GM23338 (cell line): Measurements from ENCODE around the gene CHMP6. TPM values are rescaled to one million over a fixed set of nuclear protein-coding genes. Genes with fewer than 3 reads are reported as not detected.

Experiments used
- ATAC-seq: fragments of 200-7000 bp; cut with Tn5 transposase; 3 replicates; pipeline ENCODE4 v1.9.1; 2020
- DNase-seq: peaks from one replicate; pipeline ENCODE4 v3.0.0-alpha.2; 2015; ENCODE audit warnings: low spot score
- H2AFZ ChIP-seq: fragments of 200-600 bp; sonication (generic); 2 replicates; pipeline ENCODE4 v1.8.0; 2016; ENCODE audit warnings: antibody characterized with exemption, mild to moderate bottlenecking, moderate library complexity
- H3F3A ChIP-seq: fragments of 200-600 bp; sonication (generic); replicated peaks from 2 replicates; pipeline ENCODE4 v1.8.0; 2017; ENCODE audit warnings: antibody characterized with exemption, mixed run types, low read depth
- H3K27ac ChIP-seq: fragments of 200-600 bp; sonication (generic); 2 replicates; pipeline ENCODE4 v1.6.1; 2016; ENCODE audit warnings: low read depth
- H3K27me3 ChIP-seq: fragments of 200-600 bp; sonication (generic); 2 replicates; pipeline ENCODE4 v1.8.0; 2016; ENCODE audit warnings: mild to moderate bottlenecking, mixed run types, moderate library complexity; ENCODE audit not compliant: insufficient read depth
- H3K36me3 ChIP-seq: fragments of 200-600 bp; sonication (generic); 2 replicates; pipeline ENCODE4 v1.8.0; 2016; ENCODE audit warnings: mild to moderate bottlenecking; ENCODE audit not compliant: insufficient read depth
- H3K4me1 ChIP-seq: fragments of 200-600 bp; sonication (generic); 2 replicates; pipeline ENCODE4 v1.8.0; 2016; ENCODE audit warnings: mild to moderate bottlenecking, moderate library complexity; ENCODE audit not compliant: insufficient read depth
- H3K4me2 ChIP-seq: fragments of 200-600 bp; sonication (generic); 2 replicates; pipeline ENCODE4 v1.7.1; 2017; ENCODE audit warnings: mixed run types
- H3K4me3 ChIP-seq: fragments of 200-600 bp; sonication (generic); 2 replicates; pipeline ENCODE4 v1.6.1; 2016; ENCODE audit warnings: mixed run types
- H3K79me2 ChIP-seq: fragments of 200-600 bp; sonication (generic); replicated peaks from 2 replicates; pipeline ENCODE4 v1.8.0; 2017; ENCODE audit warnings: mild to moderate bottlenecking; ENCODE audit not compliant: insufficient read depth
- H3K9me2 ChIP-seq: fragments of 200-600 bp; sonication (generic); 2 replicates; pipeline ENCODE4 v1.8.0; 2017; ENCODE audit not compliant: insufficient read depth
- H4K20me1 ChIP-seq: fragments of 200-600 bp; sonication (generic); replicated peaks from 2 replicates; pipeline ENCODE4 v1.8.0; 2017; ENCODE audit warnings: mild to moderate bottlenecking; ENCODE audit not compliant: insufficient read depth
- H3K27ac Mint-ChIP-seq: 2 replicates; pipeline ENCODE4 v1.8.0; 2020; ENCODE audit warnings: inconsistent platforms, mild to moderate bottlenecking, moderate library complexity, mixed read lengths
- H3K27me3 Mint-ChIP-seq: 3 replicates; pipeline ENCODE4 v1.8.0; 2022; ENCODE audit warnings: low read depth, mild to moderate bottlenecking, moderate library complexity, mixed read lengths, inconsistent platforms; ENCODE audit not compliant: insufficient read depth, poor library complexity
- H3K36me3 Mint-ChIP-seq: 3 replicates; pipeline ENCODE4 v1.8.0; 2021; ENCODE audit warnings: low read depth, mild to moderate bottlenecking, inconsistent platforms, moderate library complexity, mixed read lengths
- H3K4me1 Mint-ChIP-seq: 3 replicates; pipeline ENCODE4 v1.8.0; 2020; ENCODE audit warnings: mild to moderate bottlenecking, inconsistent platforms, mixed read lengths
- H3K4me3 Mint-ChIP-seq: 3 replicates; pipeline ENCODE4 v1.8.0; 2021; ENCODE audit warnings: moderate library complexity, mild to moderate bottlenecking, inconsistent platforms, mixed read lengths
- H3K9me3 Mint-ChIP-seq: 3 replicates; pipeline ENCODE4 v1.8.0; 2020; ENCODE audit warnings: moderate library complexity, mild to moderate bottlenecking, inconsistent platforms, mixed read lengths
- CREB1 ChIP-seq: fragments of 250-450 bp; sonication (Bioruptor Pico); IDR thresholded peaks from 2 replicates; pipeline ENCODE4 v1.5.0; 2020; ENCODE audit warnings: low read depth, mild to moderate bottlenecking, moderate library complexity
- ETS1 ChIP-seq: IDR thresholded peaks from 2 replicates; pipeline ENCODE4 v1.6.1; 2016; ENCODE audit warnings: antibody characterized with exemption
- EZH2 ChIP-seq: fragments of 200-600 bp; sonication (generic); IDR thresholded peaks from one replicate; pipeline ENCODE4 v1.8.0; 2017; ENCODE audit warnings: antibody characterized with exemption, mild to moderate bottlenecking, low read depth; ENCODE audit not compliant: unreplicated experiment
- EZH2phosphoT487 ChIP-seq: fragments of 200-600 bp; sonication (generic); IDR thresholded peaks from one replicate; pipeline ENCODE4 v1.8.1; 2018; ENCODE audit warnings: antibody characterized with exemption; ENCODE audit not compliant: unreplicated experiment
- JUNB ChIP-seq: IDR thresholded peaks from one replicate; pipeline ENCODE4 v1.6.1; 2016; ENCODE audit warnings: antibody characterized with exemption; ENCODE audit not compliant: unreplicated experiment
- NANOG ChIP-seq: IDR thresholded peaks from 2 replicates; pipeline ENCODE4 v1.6.1; 2016; ENCODE audit warnings: antibody characterized with exemption, borderline replicate concordance
- POLR2AphosphoS5 ChIP-seq: IDR thresholded peaks from 2 replicates; pipeline ENCODE4 v1.6.1; 2016; ENCODE audit warnings: antibody characterized with exemption, low read depth
- REST ChIP-seq: IDR thresholded peaks from one replicate; pipeline ENCODE4 v1.6.1; 2018; ENCODE audit warnings: antibody characterized with exemption; ENCODE audit not compliant: unreplicated experiment
- STAT1 ChIP-seq: IDR thresholded peaks from one replicate; pipeline ENCODE4 v1.6.1; 2016; ENCODE audit warnings: antibody characterized with exemption; ENCODE audit not compliant: unreplicated experiment
- ZNF114 ChIP-seq: fragments of 250-450 bp; sonication (Bioruptor Pico); IDR thresholded peaks from 2 replicates; pipeline ENCODE4 v1.5.0; 2020; ENCODE audit warnings: mild to moderate bottlenecking, moderate library complexity
- ZNF331 ChIP-seq: fragments of 250-450 bp; sonication (Bioruptor Pico); IDR thresholded peaks from 2 replicates; pipeline ENCODE4 v1.5.0; 2020; ENCODE audit warnings: low read depth, mild to moderate bottlenecking, moderate library complexity
- polyA plus RNA-seq: library from polyadenylated mRNA; unstranded; fragments of >200 nt; fragmentation: Nextera tagmentation; extraction: Ambion mirVana; gene quantifications from 2 replicates; pipeline ENCODE4 v1.2.1, GENCODE V29; 2016
- total RNA-seq: library from RNA; depleted of rRNA; stranded (reverse); fragments of >200 nt; shearing (Covaris generic); gene quantifications from 2 replicates; pipeline ENCODE4 v1.2.3, GENCODE V29; 2014
- TF ChIP-seq, protein P1 (sequence below), 2 experiments: fragments of 200-600 bp in 1 of 2; sonication (generic) in 1 of 2; conservative IDR thresholded peaks; 2 replicates each; pipeline versions ENCODE4 v1.5.1 to v1.6.1; 2016 to 2017; ENCODE audit warnings: antibody characterized with exemption in 2 of 2, low read depth in 2 of 2, mild to moderate bottlenecking in 2 of 2, moderate library complexity in 1 of 2
- TF ChIP-seq, protein P2 (sequence below): fragments of 250-450 bp; sonication (Bioruptor Pico); IDR thresholded peaks from 2 replicates; pipeline ENCODE4 v1.5.0; 2020; ENCODE audit warnings: mild to moderate bottlenecking, moderate library complexity

The CHMP6 gene
- total and polyA plus RNA-seq, 2 experiments from 2014 or later, result 12.3 to 14.0 TPM

GRCh38 chr17:81037798-81038733, 46.4 kb downstream of the CHMP6 start:
- Mint-ChIP-seq H3K4me3 (no peak overlapping the region), H3K27ac (no peak overlapping the region)
- H3K79me2 ChIP-seq, result peaks cover 69% of the 10 kb centered on the region

More at GRCh38 chr17:81037798-81038733, 46.4 kb downstream of the CHMP6 start:
- H4K20me1 ChIP-seq, result peaks cover 12% of the 10 kb centered on the region
- no peak overlapping the region for H3K4me2 ChIP-seq
- H3K27ac ChIP-seq, result no peak overlapping the region
- Mint-ChIP-seq H3K27me3 (peaks cover 24% of the 10 kb centered on the region), H3K36me3 (no peaks in the 10 kb centered on the region; the same call in 2 of the 3 replicates), H3K4me1 (peaks cover 40% of the 10 kb centered on the region), H3K9me3 (no peaks in the 10 kb centered on the region)
- H3K4me3 ChIP-seq, result no peak overlapping the region
- no peaks in the 10 kb centered on the region for H3K36me3 ChIP-seq
- ATAC-seq (peak; percentile 9), DNase-seq (peak; percentile 57)
- H2AFZ ChIP-seq, result no peak overlapping the region
- peaks cover 7% of the 10 kb centered on the region; the same call in 1 of the 2 replicates for H3K27me3 ChIP-seq
- peaks cover 4% of the 10 kb centered on the region; the same call in 1 of the 2 replicates for H3F3A ChIP-seq
- TF ChIP-seq ZNF331 (no peak), EZH2 (no peak), ETS1 (no peak), REST (no peak), NANOG (no peak), EZH2phosphoT487 (no peak), ZNF114 (CRISPR knock-in tag) (no peak), POLR2AphosphoS5 (no peak), CREB1 (CRISPR knock-in tag) (no peak), STAT1 (no peak), JUNB (no peak)
- TF ChIP-seq, protein P1, sequence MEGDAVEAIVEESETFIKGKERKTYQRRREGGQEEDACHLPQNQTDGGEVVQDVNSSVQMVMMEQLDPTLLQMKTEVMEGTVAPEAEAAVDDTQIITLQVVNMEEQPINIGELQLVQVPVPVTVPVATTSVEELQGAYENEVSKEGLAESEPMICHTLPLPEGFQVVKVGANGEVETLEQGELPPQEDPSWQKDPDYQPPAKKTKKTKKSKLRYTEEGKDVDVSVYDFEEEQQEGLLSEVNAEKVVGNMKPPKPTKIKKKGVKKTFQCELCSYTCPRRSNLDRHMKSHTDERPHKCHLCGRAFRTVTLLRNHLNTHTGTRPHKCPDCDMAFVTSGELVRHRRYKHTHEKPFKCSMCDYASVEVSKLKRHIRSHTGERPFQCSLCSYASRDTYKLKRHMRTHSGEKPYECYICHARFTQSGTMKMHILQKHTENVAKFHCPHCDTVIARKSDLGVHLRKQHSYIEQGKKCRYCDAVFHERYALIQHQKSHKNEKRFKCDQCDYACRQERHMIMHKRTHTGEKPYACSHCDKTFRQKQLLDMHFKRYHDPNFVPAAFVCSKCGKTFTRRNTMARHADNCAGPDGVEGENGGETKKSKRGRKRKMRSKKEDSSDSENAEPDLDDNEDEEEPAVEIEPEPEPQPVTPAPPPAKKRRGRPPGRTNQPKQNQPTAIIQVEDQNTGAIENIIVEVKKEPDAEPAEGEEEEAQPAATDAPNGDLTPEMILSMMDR (conservative IDR thresholded peaks at IDR 0.05; ENCODE audit: low read depth in 2 of 2), result no peak
- TF ChIP-seq, protein P2, sequence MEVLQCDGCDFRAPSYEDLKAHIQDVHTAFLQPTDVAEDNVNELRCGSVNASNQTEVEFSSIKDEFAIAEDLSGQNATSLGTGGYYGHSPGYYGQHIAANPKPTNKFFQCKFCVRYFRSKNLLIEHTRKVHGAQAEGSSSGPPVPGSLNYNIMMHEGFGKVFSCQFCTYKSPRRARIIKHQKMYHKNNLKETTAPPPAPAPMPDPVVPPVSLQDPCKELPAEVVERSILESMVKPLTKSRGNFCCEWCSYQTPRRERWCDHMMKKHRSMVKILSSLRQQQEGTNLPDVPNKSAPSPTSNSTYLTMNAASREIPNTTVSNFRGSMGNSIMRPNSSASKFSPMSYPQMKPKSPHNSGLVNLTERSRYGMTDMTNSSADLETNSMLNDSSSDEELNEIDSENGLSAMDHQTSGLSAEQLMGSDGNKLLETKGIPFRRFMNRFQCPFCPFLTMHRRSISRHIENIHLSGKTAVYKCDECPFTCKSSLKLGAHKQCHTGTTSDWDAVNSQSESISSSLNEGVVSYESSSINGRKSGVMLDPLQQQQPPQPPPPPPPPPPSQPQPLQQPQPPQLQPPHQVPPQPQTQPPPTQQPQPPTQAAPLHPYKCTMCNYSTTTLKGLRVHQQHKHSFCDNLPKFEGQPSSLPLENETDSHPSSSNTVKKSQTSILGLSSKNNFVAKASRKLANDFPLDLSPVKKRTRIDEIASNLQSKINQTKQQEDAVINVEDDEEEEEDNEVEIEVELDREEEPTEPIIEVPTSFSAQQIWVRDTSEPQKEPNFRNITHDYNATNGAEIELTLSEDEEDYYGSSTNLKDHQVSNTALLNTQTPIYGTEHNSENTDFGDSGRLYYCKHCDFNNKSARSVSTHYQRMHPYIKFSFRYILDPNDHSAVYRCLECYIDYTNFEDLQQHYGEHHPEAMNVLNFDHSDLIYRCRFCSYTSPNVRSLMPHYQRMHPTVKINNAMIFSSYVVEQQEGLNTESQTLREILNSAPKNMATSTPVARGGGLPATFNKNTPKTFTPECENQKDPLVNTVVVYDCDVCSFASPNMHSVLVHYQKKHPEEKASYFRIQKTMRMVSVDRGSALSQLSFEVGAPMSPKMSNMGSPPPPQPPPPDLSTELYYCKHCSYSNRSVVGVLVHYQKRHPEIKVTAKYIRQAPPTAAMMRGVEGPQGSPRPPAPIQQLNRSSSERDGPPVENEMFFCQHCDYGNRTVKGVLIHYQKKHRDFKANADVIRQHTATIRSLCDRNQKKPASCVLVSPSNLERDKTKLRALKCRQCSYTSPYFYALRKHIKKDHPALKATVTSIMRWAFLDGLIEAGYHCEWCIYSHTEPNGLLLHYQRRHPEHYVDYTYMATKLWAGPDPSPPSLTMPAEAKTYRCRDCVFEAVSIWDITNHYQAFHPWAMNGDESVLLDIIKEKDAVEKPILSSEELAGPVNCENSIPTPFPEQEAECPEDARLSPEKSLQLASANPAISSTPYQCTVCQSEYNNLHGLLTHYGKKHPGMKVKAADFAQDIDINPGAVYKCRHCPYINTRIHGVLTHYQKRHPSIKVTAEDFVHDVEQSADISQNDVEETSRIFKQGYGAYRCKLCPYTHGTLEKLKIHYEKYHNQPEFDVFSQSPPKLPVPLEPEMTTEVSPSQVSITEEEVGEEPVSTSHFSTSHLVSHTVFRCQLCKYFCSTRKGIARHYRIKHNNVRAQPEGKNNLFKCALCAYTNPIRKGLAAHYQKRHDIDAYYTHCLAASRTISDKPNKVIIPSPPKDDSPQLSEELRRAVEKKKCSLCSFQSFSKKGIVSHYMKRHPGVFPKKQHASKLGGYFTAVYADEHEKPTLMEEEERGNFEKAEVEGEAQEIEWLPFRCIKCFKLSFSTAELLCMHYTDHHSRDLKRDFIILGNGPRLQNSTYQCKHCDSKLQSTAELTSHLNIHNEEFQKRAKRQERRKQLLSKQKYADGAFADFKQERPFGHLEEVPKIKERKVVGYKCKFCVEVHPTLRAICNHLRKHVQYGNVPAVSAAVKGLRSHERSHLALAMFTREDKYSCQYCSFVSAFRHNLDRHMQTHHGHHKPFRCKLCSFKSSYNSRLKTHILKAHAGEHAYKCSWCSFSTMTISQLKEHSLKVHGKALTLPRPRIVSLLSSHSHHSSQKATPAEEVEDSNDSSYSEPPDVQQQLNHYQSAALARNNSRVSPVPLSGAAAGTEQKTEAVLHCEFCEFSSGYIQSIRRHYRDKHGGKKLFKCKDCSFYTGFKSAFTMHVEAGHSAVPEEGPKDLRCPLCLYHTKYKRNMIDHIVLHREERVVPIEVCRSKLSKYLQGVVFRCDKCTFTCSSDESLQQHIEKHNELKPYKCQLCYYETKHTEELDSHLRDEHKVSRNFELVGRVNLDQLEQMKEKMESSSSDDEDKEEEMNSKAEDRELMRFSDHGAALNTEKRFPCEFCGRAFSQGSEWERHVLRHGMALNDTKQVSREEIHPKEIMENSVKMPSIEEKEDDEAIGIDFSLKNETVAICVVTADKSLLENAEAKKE (CRISPR knock-in tag), result no peak
- peaks cover 17% of the 10 kb centered on the region; the same call in 1 of the 2 replicates for H3K4me1 ChIP-seq
- H3K9me2 ChIP-seq, result no peaks in the 10 kb centered on the region
